DMS 273 (cell line): ENCODE data around the gene EPHA1.
"Not testable (repeated sequence)": the region's sequence is repeated elsewhere in the genome, so short reads cannot be mapped to it uniquely, and the experiment has no call there.

Experiments
- DNase-seq: peaks from one replicate; lab custom pipeline; 2025; ENCODE audit not compliant: unreplicated experiment; lab: John Stamatoyannopoulos, UW

Gene EPHA1

DNA sequence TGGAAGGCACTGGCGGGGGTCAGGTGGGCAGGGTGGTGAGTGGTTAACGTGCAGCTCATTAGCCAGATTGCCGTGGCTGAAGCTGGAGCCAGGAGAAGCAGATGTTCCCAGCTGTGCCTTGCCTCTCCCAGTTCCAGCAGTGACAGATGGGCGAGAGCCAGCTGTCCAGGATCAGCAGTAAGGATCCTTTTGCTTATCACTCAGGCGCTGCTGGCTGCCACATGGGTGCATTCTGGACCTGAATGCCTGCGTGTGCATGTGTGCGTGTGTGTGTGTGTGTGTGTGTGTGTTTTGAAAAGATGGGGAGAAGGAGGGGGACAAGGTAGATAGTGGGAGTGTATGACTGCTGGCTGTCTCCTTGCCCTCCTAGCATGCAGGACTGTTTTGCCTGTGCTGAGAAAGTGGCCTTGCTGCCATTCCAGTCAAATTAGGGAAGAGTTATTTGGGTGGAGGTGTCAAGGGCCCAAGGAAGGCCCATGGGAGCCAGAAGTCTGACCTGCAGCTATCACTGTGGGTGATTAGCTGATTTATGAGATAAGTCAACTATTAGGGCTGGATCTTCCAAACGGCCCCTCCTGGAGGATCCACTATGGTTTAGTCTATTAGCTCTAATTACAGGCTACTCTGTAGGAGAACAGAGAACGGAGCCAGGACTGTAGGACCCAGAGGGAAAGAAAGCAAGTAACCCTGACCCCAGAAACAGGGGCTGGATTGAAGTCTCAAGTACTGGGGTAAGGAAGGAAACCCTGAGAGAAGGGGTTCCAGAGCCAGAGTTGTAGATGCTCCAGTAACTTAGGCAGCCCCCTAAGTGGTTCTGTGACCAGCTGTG lies 3.3 kb downstream of the EPHA1 start:
- DNase-seq: peak; percentile 82

DNA sequence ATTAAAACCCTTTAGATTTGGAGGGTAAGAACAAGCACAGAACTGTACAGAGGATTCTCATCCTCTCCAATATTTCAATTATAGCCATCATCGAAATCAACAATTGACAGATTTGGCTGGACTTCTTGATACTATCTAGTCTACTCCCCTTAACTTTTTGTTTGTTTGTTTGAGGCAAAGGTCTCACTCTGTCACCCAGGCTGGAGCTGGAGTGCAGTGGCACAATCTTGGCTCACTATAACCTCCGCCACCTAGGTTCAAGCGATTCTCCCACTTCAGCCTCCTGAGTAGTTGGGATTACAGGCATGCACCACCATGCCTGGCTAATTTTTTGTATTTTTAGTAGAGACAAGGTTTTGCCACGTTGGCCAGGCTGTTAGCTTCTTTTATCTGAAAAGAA lies 6.4 kb downstream of the EPHA1 start:
- DNase-seq: not testable (repeated sequence)

DNA sequence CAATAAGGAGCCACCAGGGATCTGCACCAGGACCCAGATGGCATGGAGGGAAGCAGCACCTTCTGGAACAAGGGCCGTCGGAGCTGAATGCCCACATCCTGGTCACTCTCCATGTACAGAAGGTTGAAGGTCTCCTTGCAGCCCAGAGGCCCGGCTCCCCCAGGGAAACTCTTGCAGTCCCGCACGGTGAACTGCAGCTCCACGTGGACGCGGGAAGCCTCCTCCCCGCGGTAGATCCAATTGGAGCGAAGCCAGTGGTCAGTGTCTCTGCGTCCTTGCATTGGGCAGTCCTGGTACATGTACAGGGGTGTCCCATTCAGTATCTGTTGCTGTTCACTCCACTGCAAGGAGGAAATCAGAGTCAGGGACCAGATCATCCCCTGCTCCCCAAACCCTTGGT lies 7.4 kb downstream of the EPHA1 start:
- no peak for DNase-seq

DNA sequence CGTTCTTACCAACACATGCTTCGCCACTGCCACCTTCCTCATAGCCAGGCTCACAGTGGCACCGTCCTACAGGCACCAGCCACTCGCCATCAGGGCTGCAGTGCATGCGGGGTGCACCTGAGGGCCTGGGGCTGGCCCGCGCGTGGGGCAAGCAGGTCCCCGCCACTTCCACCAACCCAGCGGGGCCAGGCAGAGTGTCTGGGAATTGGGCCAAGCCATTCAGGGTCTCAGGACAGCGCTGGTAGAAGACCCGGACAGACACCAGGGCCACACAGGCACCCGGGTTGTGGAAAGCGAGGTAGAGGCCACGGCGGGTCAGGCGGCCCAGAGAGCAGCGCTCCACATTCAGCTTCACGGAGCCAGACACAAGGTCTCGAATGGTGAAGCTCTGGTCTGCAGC lies 9.0 kb downstream of the EPHA1 start:
- no peak for DNase-seq

DNA sequence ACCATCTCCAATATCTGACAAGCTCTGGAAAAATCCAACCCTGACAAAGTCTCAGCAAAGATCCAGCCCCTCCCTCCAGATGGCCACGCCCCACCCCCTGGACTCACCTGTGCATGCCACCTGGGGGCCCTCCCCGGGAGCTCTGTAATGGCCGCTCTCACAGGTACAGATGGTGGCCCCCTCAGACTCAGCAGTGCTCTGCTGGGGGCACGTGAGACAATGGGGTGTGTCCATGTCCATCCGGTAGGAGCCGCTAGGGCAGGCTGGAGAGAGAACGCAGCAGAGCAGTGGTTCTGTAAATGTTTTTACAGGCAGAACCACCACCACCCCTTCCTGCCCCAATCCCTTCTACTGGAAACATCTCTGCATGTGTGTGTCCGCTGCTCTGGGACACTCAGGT lies 9.5 kb downstream of the EPHA1 start:
- DNase-seq: no peak

DNA sequence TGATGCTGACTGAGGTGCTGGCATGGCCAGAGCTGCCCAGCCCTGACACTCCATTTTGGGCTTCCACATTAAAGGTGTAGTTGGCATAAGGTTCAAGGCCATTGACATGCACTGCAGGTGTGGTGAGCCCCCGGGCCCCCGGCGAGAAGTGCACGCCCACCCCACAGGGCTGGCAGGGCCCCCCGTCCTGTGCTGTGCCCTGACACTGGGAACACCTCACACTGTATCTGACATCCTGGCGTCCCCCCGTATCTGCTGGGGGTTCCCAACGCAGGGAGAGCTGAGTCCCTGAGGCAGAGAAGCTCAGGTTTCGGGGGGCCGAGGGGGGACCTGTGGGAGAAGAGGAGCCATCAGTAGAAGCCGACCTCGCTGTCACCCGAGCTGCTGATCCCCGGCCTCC lies 10.0 kb downstream of the EPHA1 start:
- DNase-seq: no peak

DNA sequence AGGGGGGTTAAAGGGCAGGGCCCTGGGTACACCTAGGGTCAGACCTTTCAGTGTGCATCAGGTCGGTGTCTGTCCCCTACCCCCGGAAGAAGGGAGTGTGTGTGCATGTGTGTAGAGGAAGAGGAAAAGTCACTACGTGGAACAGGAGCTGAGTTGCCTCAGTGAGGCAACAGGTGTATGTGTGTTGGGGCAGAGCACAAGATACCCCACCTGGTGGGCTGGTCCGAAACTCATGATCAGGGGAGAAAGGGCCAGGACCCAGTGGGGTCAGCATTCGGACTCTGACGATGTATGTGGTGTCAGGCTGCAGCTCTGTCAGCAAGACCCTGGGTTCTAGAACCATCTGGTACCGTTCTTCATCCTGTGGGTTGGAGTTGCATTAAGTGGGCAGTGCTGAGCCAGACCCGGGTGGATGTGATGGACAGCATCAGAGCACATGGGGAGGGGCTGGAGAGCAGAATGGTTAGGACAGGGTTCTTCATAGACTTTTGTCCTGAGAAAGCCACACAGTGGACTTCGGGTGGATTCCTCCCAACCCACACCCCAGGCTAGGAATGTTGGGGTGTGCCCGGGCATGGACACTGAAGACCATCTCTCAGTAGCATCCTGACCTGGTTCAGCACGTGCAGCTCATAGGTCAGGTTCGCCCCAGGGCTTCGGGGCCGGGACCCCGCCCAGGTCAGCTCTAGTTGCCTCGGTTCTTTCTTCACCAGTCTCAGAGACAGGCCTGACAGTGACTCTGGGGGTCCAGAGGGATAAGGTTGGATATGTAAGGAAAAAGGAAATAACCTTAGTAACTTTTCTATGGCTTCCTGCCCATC lies 10.7 kb downstream of the EPHA1 start:
- no peak for DNase-seq

DNA sequence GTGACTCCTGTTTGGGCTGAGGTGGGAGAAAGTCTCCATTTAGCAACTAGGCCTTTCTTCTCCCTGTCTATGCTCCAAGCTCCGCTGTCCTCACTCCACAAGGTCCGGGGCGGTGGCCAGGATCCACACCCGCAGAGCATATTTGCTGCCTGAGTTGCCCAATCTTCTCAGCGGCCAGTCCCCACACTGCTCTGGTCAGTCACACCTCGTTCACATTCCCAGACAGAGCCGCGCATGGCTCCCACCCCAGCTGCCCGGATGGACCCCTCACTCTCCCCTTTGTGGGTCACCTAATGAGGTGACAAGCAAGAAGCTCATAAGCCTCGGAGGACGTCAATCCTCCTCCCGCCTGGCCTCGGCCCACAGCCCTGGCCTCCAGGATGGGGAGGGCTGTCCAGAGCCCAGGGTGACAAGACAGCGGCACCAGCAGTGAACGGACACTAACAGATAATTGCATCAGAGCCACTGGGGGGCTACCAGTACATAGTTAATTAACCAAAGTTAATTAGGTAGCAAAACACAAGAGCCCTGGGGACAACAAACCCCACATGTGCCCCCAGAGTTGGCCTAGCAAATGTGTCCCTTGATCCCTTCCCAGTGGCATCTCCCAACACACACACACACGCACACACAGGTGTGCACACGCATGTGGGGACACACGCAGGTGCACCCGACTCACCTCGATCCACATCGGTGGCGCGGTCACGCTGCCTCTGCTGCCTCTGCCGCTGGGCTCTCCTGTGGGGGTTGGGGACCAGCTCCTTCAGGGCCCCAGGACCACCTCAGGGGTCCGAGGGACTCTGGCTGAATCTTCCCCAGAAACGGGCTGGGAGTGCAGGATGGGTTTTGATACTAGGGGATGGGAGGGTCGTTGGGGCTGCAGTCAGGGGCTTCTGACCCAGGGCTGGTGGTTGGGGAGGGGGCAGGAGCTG lies 11.8 kb downstream of the EPHA1 start:
- no peak for DNase-seq

DNA sequence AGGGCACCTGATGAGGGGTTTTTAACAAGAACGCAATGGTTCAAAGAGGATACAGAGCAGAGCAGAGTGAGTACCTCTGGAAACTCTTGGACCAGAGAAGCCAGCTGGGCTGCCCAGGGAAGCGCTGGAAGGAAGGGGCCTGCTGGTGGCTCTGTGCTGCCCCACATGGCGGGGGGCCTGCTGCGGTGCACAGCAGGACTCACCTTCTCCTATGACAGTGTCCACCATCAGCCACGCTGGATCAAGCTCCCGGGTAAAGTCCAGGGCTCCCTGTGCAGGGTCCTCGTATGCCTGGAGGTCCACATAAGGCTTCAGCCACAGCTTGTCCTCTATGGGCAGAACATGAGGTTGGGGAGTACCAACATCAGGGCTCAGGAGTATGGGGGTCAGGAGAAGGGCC lies 12.5 kb downstream of the EPHA1 start:
- DNase-seq: no peak

DNA sequence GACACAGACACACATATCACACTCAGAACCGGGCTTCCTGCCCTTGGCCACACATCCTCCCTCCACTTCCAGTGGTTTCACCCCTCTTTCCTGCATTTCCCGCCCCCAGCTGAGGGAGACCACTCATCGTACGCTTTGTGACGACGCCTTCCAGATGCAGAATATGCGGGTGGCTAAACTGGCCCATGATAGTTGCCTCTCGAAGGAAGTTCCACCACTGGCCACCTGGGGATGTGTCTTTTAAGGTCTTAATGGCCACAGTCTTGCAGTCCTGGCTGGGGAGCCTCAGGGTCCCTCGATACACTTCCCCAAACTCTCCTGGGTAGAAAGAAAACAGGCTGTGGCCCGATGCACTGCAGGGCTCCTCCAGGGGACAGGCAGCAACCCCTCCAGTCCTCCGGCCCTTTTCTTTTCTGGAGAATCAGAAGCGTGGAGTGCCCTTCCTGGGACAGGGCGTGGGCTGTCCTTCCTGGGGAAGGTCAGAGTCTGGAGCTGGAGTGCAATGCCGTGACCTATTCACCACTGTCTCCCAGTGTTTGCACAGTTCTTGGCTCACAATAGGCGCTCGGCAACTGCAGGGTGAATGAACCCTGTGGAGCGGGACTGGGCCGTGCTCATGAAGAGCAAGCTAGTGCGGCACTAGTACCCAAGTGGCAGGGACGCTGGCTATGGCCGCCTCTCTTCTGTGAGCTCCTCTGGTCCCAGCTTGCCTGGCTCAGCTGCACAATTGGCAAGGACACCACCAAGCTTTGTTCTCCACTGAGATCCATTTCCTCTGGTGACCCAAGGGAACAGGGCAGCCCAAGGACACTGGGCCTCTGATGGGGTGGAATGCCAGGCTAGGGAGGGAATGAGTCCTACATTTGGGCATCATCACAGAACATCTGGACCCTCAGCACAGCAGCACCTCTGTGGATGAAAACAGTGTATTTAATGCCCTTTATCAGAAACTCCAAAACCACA lies 13.2 kb downstream of the EPHA1 start:
- peak; percentile 39 for DNase-seq

DNA sequence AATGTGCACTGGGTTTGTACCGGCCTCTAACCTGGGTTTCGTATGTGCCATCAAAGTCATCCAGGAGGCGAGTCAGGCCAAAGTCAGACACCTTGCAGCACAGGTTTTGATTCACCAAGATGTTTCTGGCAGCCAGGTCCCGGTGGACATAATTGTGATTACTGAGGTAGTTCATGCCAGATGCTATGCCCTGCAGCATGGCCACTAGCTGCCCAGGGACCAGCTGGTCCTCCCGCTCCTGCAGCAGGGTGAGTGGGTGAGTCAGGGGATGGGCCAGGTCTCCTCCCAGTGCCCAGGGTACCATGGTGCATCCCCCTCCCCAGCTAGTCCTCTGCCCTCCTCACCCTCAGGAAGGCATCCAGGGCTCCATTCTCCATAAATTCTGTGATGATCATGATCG lies 13.9 kb downstream of the EPHA1 start:
- DNase-seq: no peak

DNA sequence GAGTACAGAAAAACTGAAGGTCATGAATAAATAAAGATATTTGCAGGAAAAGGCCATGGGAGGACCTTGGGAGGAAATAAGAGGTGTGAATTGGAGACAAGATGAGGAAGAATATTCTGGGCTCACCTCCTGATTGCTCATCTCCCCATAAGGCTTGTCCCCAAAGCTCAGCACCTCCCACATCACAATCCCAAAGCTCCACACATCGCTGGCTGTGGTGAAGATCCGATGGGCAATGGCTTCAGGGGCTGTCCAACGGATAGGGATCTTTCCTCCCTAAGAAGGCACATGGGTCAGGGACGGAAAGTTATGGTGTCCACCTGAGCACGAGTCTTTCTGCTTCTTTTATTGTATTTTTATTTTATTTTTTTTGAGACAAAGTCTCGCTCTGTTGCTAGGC lies 14.6 kb downstream of the EPHA1 start:
- DNase-seq: no peak

DNA sequence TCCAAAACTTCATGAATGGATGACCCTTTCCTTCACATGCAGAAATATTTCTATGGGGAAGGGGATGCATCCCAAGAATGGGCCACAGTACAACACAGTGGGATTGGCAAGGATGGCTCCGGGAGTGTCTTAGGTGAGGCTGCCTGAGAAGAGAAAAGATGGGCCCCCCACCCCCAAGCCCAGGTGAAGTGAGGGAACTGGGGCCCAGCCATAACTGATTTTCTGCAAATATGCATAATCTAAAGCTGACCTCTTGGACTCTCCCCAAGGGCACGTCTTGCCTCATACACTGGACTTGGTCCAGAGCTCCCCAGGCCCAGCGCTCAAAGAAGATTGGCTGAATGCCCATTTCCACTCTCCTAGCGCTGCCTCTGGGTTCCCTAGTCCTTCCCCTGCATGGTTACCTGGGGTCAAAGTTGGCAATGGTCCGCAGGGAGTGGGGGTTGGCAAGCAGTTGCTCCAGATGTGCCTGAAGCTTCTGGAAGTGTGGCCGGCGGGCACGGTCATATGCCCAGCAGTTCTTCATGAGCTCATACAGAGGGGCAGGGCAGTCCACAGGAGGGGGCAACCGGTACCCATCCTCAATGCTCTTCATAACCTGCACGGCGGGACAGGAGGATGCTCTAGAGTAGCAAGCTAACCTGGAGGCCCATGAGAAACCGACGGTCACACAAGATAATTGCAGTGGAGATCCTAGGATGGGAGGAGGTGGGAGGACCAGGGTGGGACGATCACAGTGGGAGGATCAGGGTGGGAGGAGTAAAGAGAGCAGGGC lies 15.2 kb downstream of the EPHA1 start:
- DNase-seq: peak; percentile 22

DNA sequence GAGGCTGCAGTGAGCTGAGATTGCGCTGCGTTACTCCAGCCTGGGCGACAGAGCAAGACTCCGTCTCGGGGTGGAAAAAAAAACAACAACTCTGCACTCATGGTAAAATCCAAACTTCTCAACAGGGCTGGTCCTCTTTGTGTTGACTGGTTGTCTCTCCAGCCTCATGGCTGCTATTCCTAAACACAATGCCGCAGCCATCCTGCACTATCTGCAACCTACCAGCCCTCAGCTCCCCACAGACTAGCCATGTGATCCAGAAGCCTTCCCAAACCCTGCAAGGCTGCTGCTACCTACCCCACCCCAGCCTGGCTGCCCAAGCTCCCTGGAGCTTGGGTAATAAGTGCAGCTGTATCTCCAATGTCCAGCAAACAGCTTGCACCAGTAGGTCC lies 15.8 kb downstream of the EPHA1 start:
- DNase-seq: no peak

DNA sequence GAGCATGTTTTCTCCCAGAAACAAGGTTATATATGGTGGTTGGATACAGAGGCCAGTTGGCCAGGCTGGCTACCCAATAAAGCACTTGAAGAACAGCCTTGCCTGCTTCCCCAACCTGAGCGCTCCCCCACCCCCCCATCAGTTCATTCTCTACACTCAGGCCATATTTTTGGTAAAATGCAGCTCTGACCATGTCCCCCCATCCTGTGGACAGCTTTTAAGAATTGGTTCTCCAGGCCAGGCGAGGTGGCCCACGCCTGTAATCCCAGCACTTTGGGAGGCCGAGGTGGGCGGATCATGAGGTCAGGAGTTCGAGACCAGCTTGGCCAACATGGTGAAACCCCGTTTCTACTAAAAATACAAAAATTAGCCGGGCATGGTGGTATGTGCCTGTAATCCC lies 16.2 kb downstream of the EPHA1 start:
- DNase-seq: not testable (repeated sequence)

DNA sequence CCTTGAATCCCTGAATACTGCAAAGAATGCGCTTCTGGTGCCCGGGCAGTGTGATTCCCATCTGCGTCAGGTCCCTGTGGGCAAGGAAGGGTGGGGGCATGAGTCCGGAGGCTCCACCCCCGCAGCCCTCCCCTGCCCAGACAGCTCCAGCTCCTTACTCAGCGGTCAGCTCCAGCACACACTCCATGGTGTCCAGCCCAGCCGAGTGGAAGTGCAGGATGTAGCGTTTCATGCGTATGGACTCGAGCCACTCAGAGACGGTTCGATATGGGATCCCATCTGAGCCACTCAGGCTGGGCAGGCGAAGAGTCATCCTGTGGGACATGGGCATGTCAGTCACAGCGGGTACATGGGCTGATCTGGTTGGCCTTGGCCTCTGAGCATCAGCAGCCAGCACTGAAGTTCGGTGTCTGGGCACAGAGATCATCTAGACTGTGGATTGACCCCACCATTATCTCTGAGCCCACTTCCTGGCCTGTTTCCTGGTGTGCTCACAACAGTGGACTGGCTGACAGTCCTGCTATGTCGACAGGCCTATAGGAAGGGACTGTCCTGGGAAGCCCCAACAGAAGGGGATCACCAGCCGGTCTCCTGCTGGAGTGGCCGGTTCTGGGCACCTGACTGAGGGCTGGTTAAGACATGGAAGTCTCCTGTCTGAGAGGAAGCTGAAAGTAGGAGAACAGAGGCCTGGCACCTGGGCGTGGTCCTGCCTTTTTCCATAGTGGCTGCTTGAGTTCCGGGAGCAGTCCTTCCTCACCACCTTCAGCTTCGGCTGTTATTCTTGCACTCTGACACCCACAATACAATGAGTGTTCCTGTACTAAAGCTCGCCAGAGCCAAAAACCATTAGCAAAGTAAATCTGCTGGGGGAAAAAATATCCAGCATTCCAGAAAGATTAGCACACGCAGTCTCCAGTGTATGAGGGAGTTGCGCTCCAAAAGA lies 16.9 kb downstream of the EPHA1 start:
- DNase-seq: no peak

DNA sequence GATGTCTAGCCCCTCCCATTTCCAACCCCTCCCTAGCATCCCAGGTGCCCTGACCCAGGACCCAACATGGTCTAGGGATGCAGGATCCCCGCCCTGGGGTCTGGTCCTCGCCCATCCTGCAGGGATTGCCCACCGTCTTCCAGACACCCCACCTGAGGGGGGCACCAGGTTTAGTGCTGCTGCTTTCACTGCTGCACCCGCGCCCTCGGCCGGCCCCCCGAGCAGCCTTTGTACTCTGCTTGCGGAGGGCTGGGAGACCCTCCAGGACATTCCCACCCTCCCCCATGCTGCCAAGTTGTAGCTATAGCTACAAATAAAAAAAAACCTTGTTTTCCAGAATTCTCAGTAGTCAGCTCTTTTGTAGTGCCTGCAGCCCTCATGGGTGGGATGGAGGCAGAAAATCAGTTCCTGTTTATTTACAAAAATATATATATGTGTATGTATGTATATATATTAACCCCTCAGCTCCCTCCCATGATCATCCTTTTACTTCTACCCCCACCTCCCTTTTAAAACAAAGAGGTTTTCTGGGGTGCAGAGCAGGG lies 17.8 kb downstream of the EPHA1 start:
- no peak for DNase-seq
